Erythroblast (primary cell): ENCODE data around the gene ARSK.

Experiments used
- GATA1 ChIP-seq: IDR thresholded peaks from 2 replicates; pipeline ENCODE4 v1.6.1; 2011; ENCODE audit warnings: low read depth, mild to moderate bottlenecking, control low read depth, low read length, moderate library complexity
- POLR2A ChIP-seq: IDR thresholded peaks from 2 replicates; pipeline ENCODE4 v1.6.1; 2011; ENCODE audit warnings: mild to moderate bottlenecking, low read length

GRCh38 chr5:95554647-95555548 is at the start of gene ARSK, which contains the start of gene SKIC3:
- TF ChIP-seq POLR2A, result peak; percentile 80
- TF ChIP-seq GATA1, result no peak
